ENCODE measurements around the gene AMER2.

Gene AMER2

GRCh38 chr13:25171517-25172302 is at the start of gene AMER2:
Gene AMER2 (minus strand): TSS chr13:25172288. CDS start chr13:25171619, 669 bp downstream.
- in situ Hi-C loops (cut with HindIII; ENCODE audit: low sequenced_read_pairs), result no loop called here
- peak within 1 kb of the TSS; percentile 24 for H3K4me3 ChIP-seq (ENCODE audit: low read depth, low read length)
- TF ChIP-seq CTCF (IDR thresholded peaks at IDR 0.05; ENCODE audit: low read depth, low read length), result no peak
- peak; percentile 30 for DNase-seq (ENCODE audit: low read depth, low spot score)

- no peak overlapping the region for H3K4me3 ChIP-seq (ENCODE audit: low read depth, low read length)
- no peak for DNase-seq (ENCODE audit: low read depth, low spot score)
- TF ChIP-seq CTCF (IDR thresholded peaks at IDR 0.05; ENCODE audit: low read depth, low read length), result no peak
- in situ Hi-C loops (cut with HindIII; ENCODE audit: low sequenced_read_pairs), result no loop called here
These were observed 45.9 kb upstream of the AMER2 start for GRCh38 chr13:25218019-25218418.

GRCh38 chr13:25217023-25217885 is 45.2 kb upstream of the AMER2 start:
- TF ChIP-seq CTCF (IDR thresholded peaks at IDR 0.05; ENCODE audit: low read depth, low read length), result no peak
- in situ Hi-C loops (cut with HindIII; ENCODE audit: low sequenced_read_pairs), result no loop called here
- peak; percentile 9 for DNase-seq (ENCODE audit: low read depth, low spot score)
- no peak overlapping the region for H3K4me3 ChIP-seq (ENCODE audit: low read depth, low read length)

GRCh38 chr13:25215253-25215575 is 43.1 kb upstream of the AMER2 start:
- TF ChIP-seq CTCF (IDR thresholded peaks at IDR 0.05; ENCODE audit: low read depth, low read length), result no peak
- no peak overlapping the region for H3K4me3 ChIP-seq (ENCODE audit: low read depth, low read length)

GRCh38 chr13:25214491-25215252 is 42.6 kb upstream of the AMER2 start:
- peak; percentile 22 for DNase-seq (ENCODE audit: low read depth, low spot score)
- TF ChIP-seq CTCF (IDR thresholded peaks at IDR 0.05; ENCODE audit: low read depth, low read length), result peak; percentile 29

More at GRCh38 chr13:25215253-25215575, 43.1 kb upstream of the AMER2 start:
- in situ Hi-C loops (cut with HindIII; ENCODE audit: low sequenced_read_pairs), result no loop called here
- DNase-seq (ENCODE audit: low read depth, low spot score), result no peak

GRCh38 chr13:25213715-25214114 is 41.6 kb upstream of the AMER2 start:
- no peak for TF ChIP-seq CTCF (IDR thresholded peaks at IDR 0.05; ENCODE audit: low read depth, low read length)
- H3K4me3 ChIP-seq (ENCODE audit: low read depth, low read length), result no peak overlapping the region
- in situ Hi-C loops (cut with HindIII; ENCODE audit: low sequenced_read_pairs), result no loop called here

More at GRCh38 chr13:25214491-25215252, 42.6 kb upstream of the AMER2 start:
- in situ Hi-C loops (cut with HindIII; ENCODE audit: low sequenced_read_pairs), result no loop called here
- no peak overlapping the region for H3K4me3 ChIP-seq (ENCODE audit: low read depth, low read length)

More at GRCh38 chr13:25213715-25214114, 41.6 kb upstream of the AMER2 start:
- DNase-seq (ENCODE audit: low read depth, low spot score), result no peak
